Parathyroid adenoma (tissue), 2 donors: ENCODE measurements around the gene GPX5.
"Not testable (repeated sequence)": the region's sequence is repeated elsewhere in the genome, so short reads cannot be mapped to it uniquely, and the experiment has no call there.

Experiments
- H2AFZ ChIP-seq: fragments of 300-600 bp; sonication (generic); one replicate; pipeline ENCODE4 v1.7.0; 2017; ENCODE audit warnings: antibody characterized with exemption, mild to moderate bottlenecking
- H3K27ac ChIP-seq: fragments of 300-600 bp; sonication (generic); one replicate; pipeline ENCODE4 v1.7.0; 2017
- H3K27me3 ChIP-seq: fragments of 300-600 bp; sonication (generic); one replicate; pipeline ENCODE4 v1.7.0; 2017; ENCODE audit warnings: low read length; ENCODE audit not compliant: control insufficient read depth, insufficient read depth
- H3K36me3 ChIP-seq: fragments of 300-600 bp; sonication (generic); one replicate; pipeline ENCODE4 v1.7.0; 2017; ENCODE audit warnings: low read length; ENCODE audit not compliant: control insufficient read depth, insufficient read depth
- H3K4me1 ChIP-seq: fragments of 300-600 bp; sonication (generic); one replicate; pipeline ENCODE4 v1.7.0; 2017; ENCODE audit warnings: control low read depth
- H3K4me2 ChIP-seq: fragments of 300-600 bp; sonication (generic); one replicate; pipeline ENCODE4 v1.7.0; 2017; ENCODE audit warnings: low read length
- H3K4me3 ChIP-seq: fragments of 300-600 bp; sonication (generic); one replicate; pipeline ENCODE4 v1.7.0; 2017; ENCODE audit warnings: low read depth, low read length
- H3K79me2 ChIP-seq: fragments of 300-600 bp; sonication (generic); one replicate; pipeline ENCODE4 v1.7.0; 2017; ENCODE audit warnings: control low read depth
- H3K9ac ChIP-seq: fragments of 300-600 bp; sonication (generic); one replicate; pipeline ENCODE4 v1.7.0; 2017; ENCODE audit warnings: mild to moderate bottlenecking
- H3K9me3 ChIP-seq: fragments of 300-600 bp; sonication (generic); one replicate; pipeline ENCODE4 v1.7.0; 2017; ENCODE audit warnings: low read length; ENCODE audit not compliant: control insufficient read depth
- CTCF ChIP-seq: fragments of 300-600 bp; sonication (generic); IDR thresholded peaks from one replicate; pipeline ENCODE4 v1.7.0; 2017; ENCODE audit warnings: antibody characterized with exemption, mild to moderate bottlenecking
- donor health status: primary hyperparathyroidism.

GPX5 gene

DNA sequence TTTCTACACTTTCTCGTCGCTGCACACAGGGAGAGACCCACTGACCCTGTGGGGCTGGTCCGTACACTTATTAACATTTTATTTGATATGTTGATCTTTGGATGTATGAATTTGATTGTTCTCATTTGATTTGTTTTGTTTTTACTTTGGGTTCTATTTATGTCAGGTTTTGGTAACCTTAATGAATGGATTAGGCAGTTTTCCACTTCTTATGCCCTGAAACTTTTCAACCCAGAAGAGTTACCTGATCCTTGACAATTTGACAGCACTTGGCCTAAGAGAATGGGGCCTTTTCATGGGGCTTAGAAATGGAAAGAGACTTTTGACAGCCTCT lies 33.7 kb upstream of the GPX5 start:
- Histone ChIP-seq H3K79me2 (no peaks in the 10 kb centered on the region), H3K4me3 (no peak overlapping the region), H3K4me1 (no peaks in the 10 kb centered on the region), H2AFZ (no peak overlapping the region), H3K9me3 (no peaks in the 10 kb centered on the region), H3K9ac (no peak overlapping the region), H3K4me2 (no peak overlapping the region), H3K27ac (no peak overlapping the region), H3K36me3 (no peaks in the 10 kb centered on the region), H3K27me3 (no peaks in the 10 kb centered on the region)
- no peak for TF ChIP-seq CTCF

DNA sequence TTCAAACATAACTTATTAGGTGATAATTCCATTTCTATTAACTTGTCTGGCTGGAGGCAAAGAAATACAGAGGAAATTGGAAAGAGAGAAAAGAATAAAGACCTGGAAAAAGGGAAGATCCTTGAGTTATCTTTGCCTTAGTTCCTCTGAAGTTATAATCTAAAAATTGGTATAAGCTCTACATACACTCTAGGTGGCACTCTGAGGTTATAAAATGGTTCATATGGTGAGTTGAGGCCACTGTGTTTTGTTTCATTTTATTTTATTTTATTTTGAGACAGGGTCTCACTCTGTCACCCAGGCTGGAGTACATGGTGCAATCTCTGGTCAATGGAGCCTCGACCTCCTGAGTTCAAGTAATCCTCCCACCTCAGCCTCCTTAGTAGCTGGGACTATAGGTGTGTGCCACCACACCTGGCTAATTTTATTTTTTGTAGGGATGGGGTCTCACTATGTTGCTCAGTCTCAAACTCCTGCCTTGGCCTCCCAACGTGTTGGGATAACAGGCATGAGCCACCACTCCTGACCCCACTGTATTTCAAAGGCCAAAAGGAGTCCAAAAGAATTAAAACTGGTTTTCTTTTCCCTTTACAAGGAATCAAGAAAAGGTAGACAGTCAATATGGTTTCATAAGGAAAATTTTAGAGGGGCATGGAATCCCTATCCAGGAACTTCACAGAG lies 29.4 kb upstream of the GPX5 start:
- no peaks in the 10 kb centered on the region for H3K4me1 ChIP-seq
- H2AFZ ChIP-seq: no peak overlapping the region
- no peaks in the 10 kb centered on the region for H3K9me3 ChIP-seq
- H3K79me2 ChIP-seq: no peaks in the 10 kb centered on the region
- no peaks in the 10 kb centered on the region for H3K27me3 ChIP-seq
- H3K9ac ChIP-seq: no peak overlapping the region
- H3K36me3 ChIP-seq: no peaks in the 10 kb centered on the region
- no peak for TF ChIP-seq CTCF
- H3K27ac ChIP-seq: no peak overlapping the region
- no peak overlapping the region for H3K4me3 ChIP-seq
- no peak overlapping the region for H3K4me2 ChIP-seq

GRCh38 chr6:28497306-28497705 lies 28.4 kb upstream of the GPX5 start:
- Histone ChIP-seq H2AFZ (no peak overlapping the region), H3K4me1 (no peaks in the 10 kb centered on the region), H3K9me3 (no peaks in the 10 kb centered on the region), H3K79me2 (no peaks in the 10 kb centered on the region), H3K36me3 (no peaks in the 10 kb centered on the region), H3K9ac (no peak overlapping the region), H3K27me3 (no peaks in the 10 kb centered on the region), H3K4me2 (no peak overlapping the region), H3K27ac (no peak overlapping the region), H3K4me3 (no peak overlapping the region)
- no peak for TF ChIP-seq CTCF

- no peaks in the 10 kb centered on the region for H3K9me3 ChIP-seq
- H3K36me3 ChIP-seq: no peaks in the 10 kb centered on the region
- no peaks in the 10 kb centered on the region for H3K79me2 ChIP-seq
- no peak overlapping the region for H3K4me2 ChIP-seq
- TF ChIP-seq CTCF: no peak
- H2AFZ ChIP-seq: no peak overlapping the region
- H3K9ac ChIP-seq: no peak overlapping the region
- no peak overlapping the region for H3K4me3 ChIP-seq
- H3K27ac ChIP-seq: no peak overlapping the region
- no peaks in the 10 kb centered on the region for H3K4me1 ChIP-seq
- H3K27me3 ChIP-seq: no peaks in the 10 kb centered on the region
Observed at GRCh38 chr6:28497893-28498292, 27.8 kb upstream of the GPX5 start.

GRCh38 chr6:28501259-28501658 lies 24.4 kb upstream of the GPX5 start:
- Histone ChIP-seq H3K36me3 (no peaks in the 10 kb centered on the region), H3K4me2 (no peak overlapping the region), H3K4me1 (no peaks in the 10 kb centered on the region), H3K4me3 (no peak overlapping the region), H2AFZ (no peak overlapping the region), H3K79me2 (no peaks in the 10 kb centered on the region), H3K9me3 (no peaks in the 10 kb centered on the region), H3K9ac (no peak overlapping the region), H3K27me3 (no peaks in the 10 kb centered on the region), H3K27ac (no peak overlapping the region)
- TF ChIP-seq CTCF: no peak

DNA sequence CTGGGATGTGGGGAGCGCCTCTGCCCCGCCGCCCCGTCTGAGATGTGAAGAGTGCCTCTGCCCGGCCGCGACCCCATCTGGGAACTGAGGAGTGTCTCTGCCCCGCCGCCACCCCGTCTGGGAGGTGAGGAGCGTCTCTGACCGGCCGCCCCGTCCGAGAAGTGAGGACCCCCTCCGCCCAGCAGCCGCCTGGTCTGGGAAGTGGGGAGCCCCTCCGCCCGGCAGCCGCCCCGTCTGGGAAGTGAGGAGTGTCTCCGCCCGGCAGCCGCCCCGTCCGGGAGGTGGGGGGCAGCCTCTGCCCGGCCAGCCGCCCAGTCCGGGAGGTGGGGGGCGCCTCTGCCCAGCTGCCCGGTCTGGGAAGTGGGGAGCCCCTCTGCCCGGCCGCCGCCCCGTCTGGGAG lies 23.5 kb upstream of the GPX5 start:
- not testable (repeated sequence) for H3K4me2 ChIP-seq, H3K27ac ChIP-seq, H3K9ac ChIP-seq, H3K4me1 ChIP-seq, H3K4me3 ChIP-seq, H3K36me3 ChIP-seq, H3K79me2 ChIP-seq, H3K9me3 ChIP-seq, H2AFZ ChIP-seq, H3K27me3 ChIP-seq

GRCh38 chr6:28502709-28503305 lies 22.9 kb upstream of the GPX5 start:
- H3K79me2 ChIP-seq, H3K27ac ChIP-seq, H3K36me3 ChIP-seq, H2AFZ ChIP-seq, H3K9ac ChIP-seq, H3K4me1 ChIP-seq, H3K4me3 ChIP-seq, H3K27me3 ChIP-seq, H3K9me3 ChIP-seq, H3K4me2 ChIP-seq: not testable (repeated sequence)
